HuH-7.5 (cell line): ENCODE data around the gene LAMTOR2.
"Not testable (repeated sequence)": the region's sequence is repeated elsewhere in the genome, so short reads cannot be mapped to it uniquely, and the experiment has no call there.

Experiments used
- DNase-seq: peaks from one replicate; pipeline ENCODE4 v3.0.0; 2011; ENCODE audit warnings: low spot score

LAMTOR2 gene

GRCh38 chr1:156052862-156053767 lies 1.5 kb upstream of the LAMTOR2 start:
- peak; percentile 88 for DNase-seq

- peak; percentile 95 for DNase-seq
Observed at GRCh38 chr1:156053768-156054499, 648 bp upstream of the LAMTOR2 start, which contains the start of gene UBQLN4. Gene UBQLN4, minus strand, starts transcription at chr1:156053798. Its CDS starts 97 bp downstream, at chr1:156053701.

DNA sequence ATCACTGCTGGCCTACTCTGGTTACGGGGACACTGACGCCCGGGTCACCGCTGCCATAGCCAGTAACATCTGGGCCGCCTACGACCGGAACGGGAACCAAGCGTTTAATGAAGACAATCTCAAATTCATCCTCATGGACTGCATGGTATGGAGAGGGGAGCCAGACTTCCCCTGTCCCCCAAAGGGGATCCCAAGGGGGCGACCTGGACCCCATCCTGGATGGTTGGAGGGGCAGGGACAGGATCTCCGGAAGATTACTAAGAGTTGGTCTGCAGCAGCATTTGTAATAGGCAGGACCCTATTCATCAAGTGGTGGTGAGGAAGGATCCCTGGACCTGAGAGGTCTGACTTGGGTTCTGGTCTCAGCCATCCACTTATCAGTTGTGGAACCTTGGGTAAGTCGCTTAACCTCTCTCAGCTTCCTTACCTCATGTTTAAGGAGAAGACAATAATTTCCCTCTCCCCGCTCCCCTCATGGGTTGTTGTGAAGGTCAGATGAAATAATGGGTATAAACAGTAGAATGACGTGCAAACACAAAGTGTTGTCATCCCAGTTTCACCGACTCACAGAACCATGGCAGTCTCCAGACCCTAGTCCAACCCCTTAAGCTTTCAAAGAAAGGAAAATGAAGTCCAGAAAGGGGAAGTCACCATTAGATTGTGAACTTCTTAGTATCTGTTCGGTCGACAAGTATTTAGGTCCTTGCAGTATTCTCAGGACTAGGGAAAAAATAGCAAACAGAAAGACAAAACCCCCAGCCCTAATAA lies 883 bp downstream of the LAMTOR2 start:
- DNase-seq, result no peak

- DNase-seq, result no peak
Observed at GRCh38 chr1:156056326-156056849, 1.8 kb downstream of the LAMTOR2 start.

- no peak for DNase-seq
Observed at GRCh38 chr1:156060937-156061636, 6.5 kb downstream of the LAMTOR2 start, which contains the start of gene RAB25. Gene RAB25, plus strand, starts transcription at chr1:156061160. Its CDS starts 241 bp downstream, at chr1:156061401.

DNA sequence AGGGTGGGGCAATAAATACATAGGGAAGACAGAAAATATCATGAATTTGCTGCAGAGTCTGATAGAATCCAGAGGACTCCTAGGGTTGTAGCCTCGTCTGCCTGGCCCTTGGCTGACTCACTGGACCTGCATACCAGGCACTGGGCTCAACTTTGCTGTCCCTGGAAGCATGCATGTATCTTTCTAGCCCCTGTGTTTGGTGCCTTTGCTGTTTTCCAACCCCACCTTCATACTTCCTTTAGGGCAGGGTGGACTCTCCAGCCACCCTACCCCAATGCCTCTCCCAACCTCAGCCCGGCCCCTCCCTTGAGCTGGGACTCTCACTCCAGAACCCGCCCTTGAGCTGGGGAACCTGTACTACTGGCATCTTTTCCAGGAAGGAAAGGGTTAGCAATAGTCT lies 7.6 kb downstream of the LAMTOR2 start:
- no peak for DNase-seq

DNA sequence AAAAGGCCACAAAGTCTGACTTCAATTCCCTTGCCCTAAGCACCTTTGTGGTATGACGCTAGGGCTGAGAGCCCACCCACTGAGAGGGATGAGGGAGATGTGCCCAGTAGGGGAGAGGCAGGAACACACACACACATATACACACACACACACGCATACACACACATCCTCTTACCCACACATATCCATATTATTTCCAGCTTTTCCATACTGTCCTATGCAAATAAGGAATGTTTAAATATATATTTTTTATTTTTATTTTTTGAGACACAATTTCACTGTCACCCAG lies 9.4 kb downstream of the LAMTOR2 start:
- no peak for DNase-seq

DNA sequence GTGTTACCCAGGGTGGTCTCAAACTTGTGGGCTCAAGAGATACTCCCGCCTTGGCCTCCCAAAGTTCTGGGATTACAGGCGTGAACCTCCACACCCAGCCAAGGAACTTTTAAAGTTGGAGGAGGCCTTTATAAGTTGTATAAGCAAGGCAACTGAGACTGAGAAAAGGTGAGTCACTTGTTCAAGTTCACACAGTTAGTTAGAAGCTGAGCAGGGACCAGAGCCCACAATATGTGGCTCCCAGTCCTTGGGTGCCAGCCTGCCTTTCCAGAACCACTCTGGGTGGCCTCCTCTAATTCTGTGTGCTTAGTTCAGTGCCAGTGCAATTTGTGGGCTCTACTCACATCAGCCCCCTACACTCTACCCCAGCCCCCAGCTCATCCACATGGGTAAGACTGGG lies 10.0 kb downstream of the LAMTOR2 start:
- no peak for DNase-seq

DNA sequence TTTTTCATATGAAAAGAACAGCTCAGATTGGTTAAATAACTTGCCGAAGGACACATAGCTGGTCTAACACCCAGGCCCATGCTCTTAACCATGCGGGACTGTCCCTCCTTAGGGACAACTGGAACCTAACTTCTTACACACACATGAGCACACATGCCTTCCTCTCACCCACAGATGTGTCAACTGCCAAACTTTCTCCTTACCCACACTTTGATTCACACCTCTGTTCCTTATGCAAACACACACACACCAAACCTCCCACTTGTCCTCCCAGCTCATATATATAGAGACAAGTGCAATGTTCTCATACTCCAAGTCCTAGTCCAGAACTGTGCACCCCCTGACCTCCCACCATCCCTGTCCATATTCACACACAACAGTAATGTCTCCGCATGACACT lies 10.6 kb downstream of the LAMTOR2 start:
- no peak for DNase-seq

- no peak for DNase-seq
Observed at GRCh38 chr1:156065871-156066270, 11.3 kb downstream of the LAMTOR2 start.

DNA sequence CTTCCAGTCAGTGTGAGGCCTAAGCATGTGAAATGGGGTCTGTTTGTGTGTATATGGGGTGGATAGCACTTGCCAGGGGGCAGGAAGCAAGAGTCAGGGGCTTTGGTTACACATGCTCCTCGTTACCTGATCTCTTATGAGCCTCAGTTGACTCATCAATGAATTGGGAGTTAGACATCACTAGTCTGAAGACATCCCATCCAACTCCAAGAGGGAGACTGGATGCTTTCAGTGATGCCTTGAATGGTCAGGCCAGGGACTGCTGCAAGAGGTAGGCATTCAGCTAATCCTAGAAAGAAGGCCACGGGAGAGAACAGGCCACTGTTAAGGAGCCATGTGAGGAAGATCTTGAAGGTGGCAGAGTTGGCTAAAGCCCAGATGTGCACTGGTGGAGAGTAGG lies 12.7 kb downstream of the LAMTOR2 start:
- DNase-seq, result no peak

DNA sequence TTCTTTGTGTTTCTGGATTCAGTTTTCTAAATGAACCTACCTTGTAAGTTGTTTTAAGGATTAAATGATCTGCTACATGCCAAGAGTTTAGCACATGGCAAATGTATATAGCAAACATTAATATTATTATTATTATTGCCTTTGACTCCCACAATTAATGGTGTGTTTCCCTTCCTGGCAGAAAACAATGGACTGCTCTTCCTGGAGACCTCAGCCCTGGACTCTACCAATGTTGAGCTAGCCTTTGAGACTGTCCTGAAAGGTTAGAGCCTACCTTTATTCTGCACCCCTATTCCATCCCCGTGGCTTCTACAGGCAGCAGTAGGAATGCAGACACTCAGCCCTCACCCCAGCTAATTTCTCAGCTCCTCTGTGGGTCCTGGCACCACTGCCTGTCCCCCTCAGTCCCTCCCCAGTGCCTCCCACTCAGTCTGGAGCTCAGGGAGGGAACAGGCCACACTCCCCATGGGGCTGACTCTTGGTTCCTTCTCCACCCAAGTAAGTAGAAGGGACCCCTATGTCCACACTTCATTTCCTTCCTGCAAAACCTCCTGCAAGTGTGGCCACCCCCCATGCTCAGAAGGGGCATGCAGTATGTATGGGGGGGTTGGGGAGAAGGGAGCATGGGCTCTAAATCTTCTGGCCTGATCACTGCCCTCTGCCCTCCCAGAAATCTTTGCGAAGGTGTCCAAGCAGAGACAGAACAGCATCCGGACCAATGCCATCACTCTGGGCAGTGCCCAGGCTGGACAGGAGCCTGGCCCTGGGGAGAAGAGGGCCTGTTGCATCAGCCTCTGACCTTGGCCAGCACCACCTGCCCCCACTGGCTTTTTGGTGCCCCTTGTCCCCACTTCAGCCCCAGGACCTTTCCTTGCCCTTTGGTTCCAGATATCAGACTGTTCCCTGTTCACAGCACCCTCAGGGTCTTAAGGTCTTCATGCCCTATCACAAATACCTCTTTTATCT lies 15.2 kb downstream of the LAMTOR2 start:
- no peak for DNase-seq

DNA sequence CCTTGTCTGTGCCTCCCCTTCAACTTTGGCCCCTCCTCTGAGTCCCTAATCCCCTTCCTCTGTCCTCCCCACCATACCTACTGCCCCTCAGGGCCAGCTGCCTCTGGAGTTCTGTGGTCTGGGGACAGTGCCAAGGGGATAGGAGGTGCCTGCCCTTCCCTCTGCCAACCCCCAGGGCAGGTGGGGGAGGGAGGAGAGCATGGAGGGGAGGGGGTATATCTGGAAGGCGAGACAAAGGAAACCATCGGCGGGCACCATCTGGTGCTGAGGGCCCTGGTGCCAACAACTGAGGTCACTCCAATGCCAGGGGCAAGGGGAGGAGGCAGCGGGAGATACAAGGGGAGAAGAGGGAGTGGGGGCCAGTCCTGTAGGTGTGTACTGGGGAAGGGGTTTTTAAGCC lies 16.0 kb downstream of the LAMTOR2 start:
- DNase-seq, result no peak

DNA sequence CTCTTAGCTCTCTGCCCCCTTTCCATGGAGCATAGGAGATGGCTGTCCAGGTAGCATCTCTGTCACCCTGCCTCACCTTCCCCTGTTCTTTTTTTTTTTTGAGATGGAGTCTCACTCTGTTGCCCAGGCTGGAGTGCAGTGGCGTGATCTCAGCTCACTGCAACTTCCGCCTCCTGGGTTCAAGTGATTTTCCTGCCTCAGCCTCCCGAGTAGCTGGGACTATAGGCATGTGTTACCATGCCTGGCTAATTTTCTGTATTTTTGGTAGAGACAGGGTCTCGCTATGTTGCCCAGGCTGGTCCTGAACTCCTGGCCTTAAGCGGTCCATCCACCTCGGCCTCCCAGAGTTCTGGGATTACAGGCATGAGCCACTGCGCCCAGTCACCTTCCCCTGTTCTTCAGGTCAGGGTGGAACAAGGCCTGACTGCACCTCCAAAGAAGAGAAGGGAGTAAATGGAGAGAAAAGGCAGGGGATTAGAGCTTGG lies 16.8 kb downstream of the LAMTOR2 start:
- not testable (repeated sequence) for DNase-seq

- DNase-seq, result no peak
Observed at GRCh38 chr1:156072251-156072650, 17.7 kb downstream of the LAMTOR2 start.

DNA sequence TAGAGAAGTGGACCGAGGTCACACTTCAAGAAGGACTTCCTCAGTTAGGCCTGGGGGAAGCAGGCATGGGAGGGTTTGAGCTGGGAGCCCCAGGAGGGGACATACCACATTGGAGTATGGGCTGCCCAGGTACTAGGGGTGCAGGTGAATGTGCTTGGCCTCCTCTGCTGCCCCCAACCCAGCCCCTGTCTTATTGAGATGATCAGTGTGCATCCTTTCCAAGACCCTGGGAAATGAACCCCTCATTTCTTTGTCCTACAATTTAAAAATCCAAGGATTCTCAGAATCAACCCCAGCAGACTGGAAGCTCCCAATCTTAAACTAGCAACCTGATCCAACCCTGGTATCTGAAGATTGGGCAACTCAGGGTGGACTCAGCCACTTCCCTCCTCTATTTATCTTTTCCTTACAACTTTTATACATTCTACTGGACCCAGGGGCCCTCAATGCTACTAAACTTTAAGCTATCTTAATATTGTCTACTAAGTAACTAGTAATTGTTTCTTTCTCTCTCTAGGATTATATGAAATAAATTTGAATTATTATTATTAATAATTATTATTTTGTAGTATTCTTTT lies 18.6 kb downstream of the LAMTOR2 start:
- no peak for DNase-seq

DNA sequence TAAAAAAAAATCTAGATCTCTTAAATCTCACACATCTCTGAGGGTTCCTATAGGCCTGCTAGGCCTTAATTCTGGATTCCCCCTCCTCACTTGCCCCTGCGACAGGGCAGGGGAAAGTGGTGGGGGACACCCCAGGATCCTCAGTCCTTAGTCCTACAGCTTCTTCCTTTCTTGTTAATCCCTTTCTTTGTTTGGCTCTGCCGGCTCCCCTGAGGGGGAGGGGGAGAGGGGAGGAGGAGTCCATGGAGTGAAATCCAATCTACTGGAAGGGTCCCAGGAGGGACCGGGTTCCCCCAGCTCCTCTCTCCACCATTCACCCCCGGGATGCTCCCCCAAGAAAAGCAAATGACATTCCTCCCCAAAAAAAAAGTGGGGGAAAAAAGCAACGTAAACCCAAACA lies 19.2 kb downstream of the LAMTOR2 start:
- no peak for DNase-seq

DNA sequence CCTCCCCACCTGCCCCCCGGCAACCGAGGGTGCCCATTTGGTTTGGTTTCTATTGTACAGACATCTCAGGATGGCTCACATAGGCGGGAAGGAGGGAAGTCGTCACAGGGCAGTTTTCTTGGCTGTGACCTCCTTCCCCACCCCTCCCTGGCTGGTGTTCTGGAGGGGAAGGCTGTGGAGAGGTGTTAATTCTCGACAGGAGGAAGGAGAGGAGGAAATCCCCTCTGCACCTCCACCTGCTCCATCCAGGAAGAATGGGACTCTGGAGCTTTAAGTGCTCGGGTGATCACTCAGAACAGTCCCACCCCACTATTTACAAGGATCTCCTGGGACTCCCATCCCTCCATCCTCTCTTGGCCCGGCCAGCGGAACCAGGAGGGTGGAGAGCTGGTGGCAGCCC lies 20.1 kb downstream of the LAMTOR2 start:
- no peak for DNase-seq

DNA sequence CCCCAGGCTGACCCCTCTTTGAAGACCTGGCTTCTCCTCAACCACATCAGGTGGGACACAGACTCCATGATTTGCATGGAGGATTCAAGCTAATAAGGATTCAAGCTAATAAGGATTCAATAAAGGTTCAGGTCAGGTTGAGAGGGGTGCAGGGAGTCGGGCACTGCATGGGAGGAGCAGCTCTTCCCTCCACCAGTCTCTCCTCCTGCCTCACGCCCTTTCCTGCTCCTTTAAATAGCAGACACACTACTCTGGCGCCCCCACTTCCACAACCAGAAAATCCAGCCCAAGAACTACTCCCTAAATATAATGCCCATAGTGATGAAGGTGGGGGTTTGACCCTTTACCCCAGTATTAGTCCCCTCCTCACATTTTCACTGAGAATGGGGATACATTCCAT lies 20.6 kb downstream of the LAMTOR2 start:
- no peak for DNase-seq

- no peak for DNase-seq
Observed at GRCh38 chr1:156075775-156076204, 21.2 kb downstream of the LAMTOR2 start.
